ENCODE data around the gene SF3A1. TPM values are rescaled to one million over a fixed set of nuclear protein-coding genes. Genes with fewer than 3 reads are reported as not detected.

Gene SF3A1
- polyA plus RNA-seq, 1 donor from 2014 or later, result 14.4 TPM

DNA sequence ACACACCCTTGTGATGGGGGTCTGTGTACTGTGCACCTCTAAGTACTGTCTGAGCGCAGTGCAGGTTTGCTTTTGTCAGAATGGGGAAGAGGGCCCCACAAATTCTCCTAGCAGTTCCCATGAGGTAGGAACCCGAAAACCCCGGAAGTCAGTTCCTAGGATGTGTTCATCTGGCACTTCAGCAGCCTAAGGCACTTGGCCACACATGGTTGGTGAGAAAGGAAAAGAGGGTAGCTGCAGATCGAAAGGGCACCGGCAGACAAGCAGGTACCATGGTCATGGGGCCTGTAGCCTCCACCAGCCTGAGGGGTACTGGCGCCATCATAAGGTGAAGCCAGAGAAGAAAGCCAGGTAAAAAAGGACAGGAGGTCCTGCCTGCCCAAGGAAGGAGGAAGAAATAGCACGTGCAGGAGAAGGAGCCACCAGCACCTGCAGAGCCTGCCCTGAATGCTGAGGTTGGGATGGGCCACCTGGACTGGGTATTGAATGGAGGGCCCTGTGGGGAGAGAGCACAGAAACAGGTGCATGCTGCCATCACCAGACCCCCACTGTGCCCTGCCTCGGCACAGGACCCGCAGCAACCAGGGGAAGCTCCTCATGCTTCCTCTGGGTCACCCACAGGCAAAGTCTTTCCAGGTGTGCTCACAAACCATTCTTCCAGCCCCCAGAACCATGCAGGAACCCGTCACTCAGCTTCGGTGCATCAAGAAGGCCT lies 59.3 kb downstream of the SF3A1 start:
- Histone ChIP-seq H2AFZ (ENCODE audit: low read depth, low read length) (no peak overlapping the region), H4K20me1 (ENCODE audit: insufficient read depth) (no peaks in the 10 kb centered on the region), H3K36me3 (ENCODE audit: insufficient read depth, low read length) (no peaks in the 10 kb centered on the region), H3F3A (ENCODE audit: insufficient read depth, low read length, poor library complexity, severe bottlenecking) (no peaks in the 10 kb centered on the region), H3K27me3 (ENCODE audit: insufficient read depth, low read depth, low read length) (no peaks in the 10 kb centered on the region), H3K4me2 (ENCODE audit: low read length) (no peak overlapping the region), H3K27ac (ENCODE audit: low read length) (no peak overlapping the region), H3K4me3 (ENCODE audit: low read length) (no peak overlapping the region), H3K9ac (ENCODE audit: low read length) (no peak overlapping the region), H3K79me2 (replicated peaks; ENCODE audit: insufficient read depth, low read length) (no peaks in the 10 kb centered on the region), H3K9me3 (ENCODE audit: low read length) (no peaks in the 10 kb centered on the region), H3K9me2 (ENCODE audit: insufficient read depth, low read length) (no peaks in the 10 kb centered on the region)
- no peak for TF ChIP-seq MXI1 (conservative IDR thresholded peaks at IDR 0.05; ENCODE audit: poor library complexity, severe bottlenecking)
- TF ChIP-seq, protein P1, sequence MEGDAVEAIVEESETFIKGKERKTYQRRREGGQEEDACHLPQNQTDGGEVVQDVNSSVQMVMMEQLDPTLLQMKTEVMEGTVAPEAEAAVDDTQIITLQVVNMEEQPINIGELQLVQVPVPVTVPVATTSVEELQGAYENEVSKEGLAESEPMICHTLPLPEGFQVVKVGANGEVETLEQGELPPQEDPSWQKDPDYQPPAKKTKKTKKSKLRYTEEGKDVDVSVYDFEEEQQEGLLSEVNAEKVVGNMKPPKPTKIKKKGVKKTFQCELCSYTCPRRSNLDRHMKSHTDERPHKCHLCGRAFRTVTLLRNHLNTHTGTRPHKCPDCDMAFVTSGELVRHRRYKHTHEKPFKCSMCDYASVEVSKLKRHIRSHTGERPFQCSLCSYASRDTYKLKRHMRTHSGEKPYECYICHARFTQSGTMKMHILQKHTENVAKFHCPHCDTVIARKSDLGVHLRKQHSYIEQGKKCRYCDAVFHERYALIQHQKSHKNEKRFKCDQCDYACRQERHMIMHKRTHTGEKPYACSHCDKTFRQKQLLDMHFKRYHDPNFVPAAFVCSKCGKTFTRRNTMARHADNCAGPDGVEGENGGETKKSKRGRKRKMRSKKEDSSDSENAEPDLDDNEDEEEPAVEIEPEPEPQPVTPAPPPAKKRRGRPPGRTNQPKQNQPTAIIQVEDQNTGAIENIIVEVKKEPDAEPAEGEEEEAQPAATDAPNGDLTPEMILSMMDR (IDR thresholded peaks at IDR 0.05; ENCODE audit: poor library complexity, severe bottlenecking), result no peak
- TF ChIP-seq EZH2 (IDR thresholded peaks at IDR 0.05; ENCODE audit: borderline replicate concordance, insufficient read depth, low read length, poor library complexity, severe bottlenecking), result no peak
- no peak for TF ChIP-seq SMC3 (conservative IDR thresholded peaks at IDR 0.05; ENCODE audit: poor library complexity)

DNA sequence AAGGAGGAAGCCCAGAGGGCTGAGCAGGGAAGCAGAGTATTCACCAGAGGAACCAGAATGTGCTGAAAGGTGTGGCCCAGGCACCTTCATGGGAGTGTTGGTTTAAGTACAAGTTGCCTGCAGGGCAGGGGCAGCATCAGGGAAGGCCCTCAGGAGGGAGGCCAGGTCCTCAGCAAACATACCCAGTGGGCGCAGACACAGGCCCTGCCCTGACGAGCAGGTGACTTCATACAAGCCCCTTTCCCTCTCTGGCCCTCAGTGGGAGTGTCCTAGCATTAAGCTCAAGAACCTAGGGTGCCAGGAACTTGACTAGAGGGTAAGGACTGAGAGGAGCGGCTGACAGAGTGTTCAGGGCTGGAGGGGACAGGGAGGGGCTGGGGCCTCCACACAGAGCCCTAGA lies 59.9 kb downstream of the SF3A1 start:
- H3K79me2 ChIP-seq (replicated peaks; ENCODE audit: insufficient read depth, low read length), result no peaks in the 10 kb centered on the region
- H3K36me3 ChIP-seq (ENCODE audit: insufficient read depth, low read length), result no peaks in the 10 kb centered on the region
- H3F3A ChIP-seq (ENCODE audit: insufficient read depth, low read length, poor library complexity, severe bottlenecking), result no peaks in the 10 kb centered on the region
- H4K20me1 ChIP-seq (ENCODE audit: insufficient read depth), result no peaks in the 10 kb centered on the region
- H3K9me3 ChIP-seq (ENCODE audit: low read length), result no peaks in the 10 kb centered on the region
- H3K4me3 ChIP-seq (ENCODE audit: low read length), result no peak overlapping the region
- no peak overlapping the region for H3K4me2 ChIP-seq (ENCODE audit: low read length)
- H3K27me3 ChIP-seq (ENCODE audit: insufficient read depth, low read depth, low read length), result no peaks in the 10 kb centered on the region
- no peaks in the 10 kb centered on the region for H3K9me2 ChIP-seq (ENCODE audit: insufficient read depth, low read length)
- no peak overlapping the region for H2AFZ ChIP-seq (ENCODE audit: low read depth, low read length)
- no peak overlapping the region for H3K27ac ChIP-seq (ENCODE audit: low read length)
- TF ChIP-seq MXI1 (conservative IDR thresholded peaks at IDR 0.05; ENCODE audit: poor library complexity, severe bottlenecking), result no peak
- no peak for TF ChIP-seq SMC3 (conservative IDR thresholded peaks at IDR 0.05; ENCODE audit: poor library complexity)
- TF ChIP-seq POLR2AphosphoS5 (IDR thresholded peaks at IDR 0.05), result no peak
- TF ChIP-seq EZH2 (IDR thresholded peaks at IDR 0.05; ENCODE audit: borderline replicate concordance, insufficient read depth, low read length, poor library complexity, severe bottlenecking), result no peak
- TF ChIP-seq, protein P2, sequence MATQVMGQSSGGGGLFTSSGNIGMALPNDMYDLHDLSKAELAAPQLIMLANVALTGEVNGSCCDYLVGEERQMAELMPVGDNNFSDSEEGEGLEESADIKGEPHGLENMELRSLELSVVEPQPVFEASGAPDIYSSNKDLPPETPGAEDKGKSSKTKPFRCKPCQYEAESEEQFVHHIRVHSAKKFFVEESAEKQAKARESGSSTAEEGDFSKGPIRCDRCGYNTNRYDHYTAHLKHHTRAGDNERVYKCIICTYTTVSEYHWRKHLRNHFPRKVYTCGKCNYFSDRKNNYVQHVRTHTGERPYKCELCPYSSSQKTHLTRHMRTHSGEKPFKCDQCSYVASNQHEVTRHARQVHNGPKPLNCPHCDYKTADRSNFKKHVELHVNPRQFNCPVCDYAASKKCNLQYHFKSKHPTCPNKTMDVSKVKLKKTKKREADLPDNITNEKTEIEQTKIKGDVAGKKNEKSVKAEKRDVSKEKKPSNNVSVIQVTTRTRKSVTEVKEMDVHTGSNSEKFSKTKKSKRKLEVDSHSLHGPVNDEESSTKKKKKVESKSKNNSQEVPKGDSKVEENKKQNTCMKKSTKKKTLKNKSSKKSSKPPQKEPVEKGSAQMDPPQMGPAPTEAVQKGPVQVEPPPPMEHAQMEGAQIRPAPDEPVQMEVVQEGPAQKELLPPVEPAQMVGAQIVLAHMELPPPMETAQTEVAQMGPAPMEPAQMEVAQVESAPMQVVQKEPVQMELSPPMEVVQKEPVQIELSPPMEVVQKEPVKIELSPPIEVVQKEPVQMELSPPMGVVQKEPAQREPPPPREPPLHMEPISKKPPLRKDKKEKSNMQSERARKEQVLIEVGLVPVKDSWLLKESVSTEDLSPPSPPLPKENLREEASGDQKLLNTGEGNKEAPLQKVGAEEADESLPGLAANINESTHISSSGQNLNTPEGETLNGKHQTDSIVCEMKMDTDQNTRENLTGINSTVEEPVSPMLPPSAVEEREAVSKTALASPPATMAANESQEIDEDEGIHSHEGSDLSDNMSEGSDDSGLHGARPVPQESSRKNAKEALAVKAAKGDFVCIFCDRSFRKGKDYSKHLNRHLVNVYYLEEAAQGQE (IDR thresholded peaks at IDR 0.05; ENCODE audit: borderline replicate concordance), result no peak
- no peak for TF ChIP-seq RAD21 (conservative IDR thresholded peaks at IDR 0.05)
- TF ChIP-seq TAF1 (IDR thresholded peaks at IDR 0.05; ENCODE audit: low read depth), result no peak
- TF ChIP-seq EP300 (conservative IDR thresholded peaks at IDR 0.05; ENCODE audit: poor library complexity, severe bottlenecking), result no peak
- TF ChIP-seq, protein P1 (IDR thresholded peaks at IDR 0.05; ENCODE audit: poor library complexity, severe bottlenecking), result no peak
- no peak overlapping the region for H3K9ac ChIP-seq (ENCODE audit: low read length)
